ENCODE data around the gene SMIM3.

DNA sequence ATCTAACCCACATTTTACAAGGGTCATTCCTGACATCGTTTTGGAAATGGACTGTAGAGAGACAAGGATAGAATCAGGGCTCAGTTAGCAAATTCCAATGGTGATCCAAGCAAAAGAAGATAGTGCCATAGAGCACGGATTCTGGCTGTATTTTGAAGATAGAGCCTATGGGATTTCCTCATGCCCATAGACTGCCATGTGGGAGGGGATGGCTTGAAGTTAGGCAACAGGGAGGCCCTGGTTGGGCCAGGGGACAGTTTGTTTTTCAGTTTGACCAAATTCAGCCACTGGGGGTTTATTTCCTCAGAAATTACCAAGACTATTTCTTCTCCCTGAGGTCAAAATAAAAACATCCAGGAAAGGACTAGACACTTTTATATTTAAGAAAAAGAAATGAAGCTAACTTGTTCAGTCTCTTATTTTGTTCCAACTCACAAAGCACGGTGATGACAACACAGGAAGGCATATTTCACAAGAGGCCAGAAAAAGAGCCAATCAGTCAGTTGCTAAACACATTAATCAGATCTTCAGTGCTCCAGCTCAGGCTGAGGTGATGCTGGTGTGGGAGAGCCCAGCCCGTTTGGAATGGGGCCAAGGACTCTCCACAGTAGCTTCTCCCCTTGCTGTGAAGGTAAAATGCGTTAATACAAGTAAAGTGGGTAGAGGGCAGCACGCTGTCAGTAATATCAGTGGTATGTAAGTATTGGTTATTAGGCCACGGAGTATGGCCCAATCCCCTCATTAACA, 15.4 kb upstream of the SMIM3 start:
- TF ChIP-seq, protein P1, sequence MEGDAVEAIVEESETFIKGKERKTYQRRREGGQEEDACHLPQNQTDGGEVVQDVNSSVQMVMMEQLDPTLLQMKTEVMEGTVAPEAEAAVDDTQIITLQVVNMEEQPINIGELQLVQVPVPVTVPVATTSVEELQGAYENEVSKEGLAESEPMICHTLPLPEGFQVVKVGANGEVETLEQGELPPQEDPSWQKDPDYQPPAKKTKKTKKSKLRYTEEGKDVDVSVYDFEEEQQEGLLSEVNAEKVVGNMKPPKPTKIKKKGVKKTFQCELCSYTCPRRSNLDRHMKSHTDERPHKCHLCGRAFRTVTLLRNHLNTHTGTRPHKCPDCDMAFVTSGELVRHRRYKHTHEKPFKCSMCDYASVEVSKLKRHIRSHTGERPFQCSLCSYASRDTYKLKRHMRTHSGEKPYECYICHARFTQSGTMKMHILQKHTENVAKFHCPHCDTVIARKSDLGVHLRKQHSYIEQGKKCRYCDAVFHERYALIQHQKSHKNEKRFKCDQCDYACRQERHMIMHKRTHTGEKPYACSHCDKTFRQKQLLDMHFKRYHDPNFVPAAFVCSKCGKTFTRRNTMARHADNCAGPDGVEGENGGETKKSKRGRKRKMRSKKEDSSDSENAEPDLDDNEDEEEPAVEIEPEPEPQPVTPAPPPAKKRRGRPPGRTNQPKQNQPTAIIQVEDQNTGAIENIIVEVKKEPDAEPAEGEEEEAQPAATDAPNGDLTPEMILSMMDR (conservative IDR thresholded peaks at IDR 0.05; ENCODE audit: low read depth in 2 of 2): peak in 1 of 2 experiments; percentile 14; a peak in 2 of 4 replicates
- TF ChIP-seq EZH2phosphoT487 (IDR thresholded peaks at IDR 0.05; ENCODE audit: unreplicated experiment): no peak
- TF ChIP-seq EZH2 (IDR thresholded peaks at IDR 0.05; ENCODE audit: low read depth, unreplicated experiment): no peak
- TF ChIP-seq ZNF331 (CRISPR knock-in tag; IDR thresholded peaks at IDR 0.05; ENCODE audit: low read depth): no peak
- TF ChIP-seq, protein P2, sequence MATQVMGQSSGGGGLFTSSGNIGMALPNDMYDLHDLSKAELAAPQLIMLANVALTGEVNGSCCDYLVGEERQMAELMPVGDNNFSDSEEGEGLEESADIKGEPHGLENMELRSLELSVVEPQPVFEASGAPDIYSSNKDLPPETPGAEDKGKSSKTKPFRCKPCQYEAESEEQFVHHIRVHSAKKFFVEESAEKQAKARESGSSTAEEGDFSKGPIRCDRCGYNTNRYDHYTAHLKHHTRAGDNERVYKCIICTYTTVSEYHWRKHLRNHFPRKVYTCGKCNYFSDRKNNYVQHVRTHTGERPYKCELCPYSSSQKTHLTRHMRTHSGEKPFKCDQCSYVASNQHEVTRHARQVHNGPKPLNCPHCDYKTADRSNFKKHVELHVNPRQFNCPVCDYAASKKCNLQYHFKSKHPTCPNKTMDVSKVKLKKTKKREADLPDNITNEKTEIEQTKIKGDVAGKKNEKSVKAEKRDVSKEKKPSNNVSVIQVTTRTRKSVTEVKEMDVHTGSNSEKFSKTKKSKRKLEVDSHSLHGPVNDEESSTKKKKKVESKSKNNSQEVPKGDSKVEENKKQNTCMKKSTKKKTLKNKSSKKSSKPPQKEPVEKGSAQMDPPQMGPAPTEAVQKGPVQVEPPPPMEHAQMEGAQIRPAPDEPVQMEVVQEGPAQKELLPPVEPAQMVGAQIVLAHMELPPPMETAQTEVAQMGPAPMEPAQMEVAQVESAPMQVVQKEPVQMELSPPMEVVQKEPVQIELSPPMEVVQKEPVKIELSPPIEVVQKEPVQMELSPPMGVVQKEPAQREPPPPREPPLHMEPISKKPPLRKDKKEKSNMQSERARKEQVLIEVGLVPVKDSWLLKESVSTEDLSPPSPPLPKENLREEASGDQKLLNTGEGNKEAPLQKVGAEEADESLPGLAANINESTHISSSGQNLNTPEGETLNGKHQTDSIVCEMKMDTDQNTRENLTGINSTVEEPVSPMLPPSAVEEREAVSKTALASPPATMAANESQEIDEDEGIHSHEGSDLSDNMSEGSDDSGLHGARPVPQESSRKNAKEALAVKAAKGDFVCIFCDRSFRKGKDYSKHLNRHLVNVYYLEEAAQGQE (IDR thresholded peaks at IDR 0.05; ENCODE audit: unreplicated experiment): no peak
- no peak for TF ChIP-seq POLR2AphosphoS5 (IDR thresholded peaks at IDR 0.05; ENCODE audit: low read depth)
- no peak for TF ChIP-seq STAT1 (IDR thresholded peaks at IDR 0.05; ENCODE audit: unreplicated experiment)

Measured in GM23338 (cell line).